Measurements from ENCODE around the gene NDUFB3.
"Not testable (repeated sequence)": the region's sequence is repeated elsewhere in the genome, so short reads cannot be mapped to it uniquely, and the experiment has no call there.

The NDUFB3 gene

GRCh38 chr2:201109186-201109585, 37.4 kb downstream of the NDUFB3 start:
- H3K36me3 Mint-ChIP-seq (ENCODE audit: low read depth), result no peaks in the 10 kb centered on the region
- peaks cover 3% of the 10 kb centered on the region for H3K27me3 Mint-ChIP-seq (ENCODE audit: low read depth)
- DNase-seq (ENCODE audit: low spot score), result no peak
- no peaks in the 10 kb centered on the region for H3K9me3 Mint-ChIP-seq
- no peak overlapping the region for H3K4me3 Mint-ChIP-seq
- H3K27ac Mint-ChIP-seq, result no peak overlapping the region
- H3K4me1 Mint-ChIP-seq (ENCODE audit: low read depth), result peaks cover 4% of the 10 kb centered on the region

GRCh38 chr2:201110615-201111014, 38.8 kb downstream of the NDUFB3 start:
- Mint-ChIP-seq H3K36me3 (ENCODE audit: low read depth) (peaks cover 9% of the 10 kb centered on the region), H3K27me3 (ENCODE audit: low read depth) (peaks cover 7% of the 10 kb centered on the region), H3K27ac (no peak overlapping the region), H3K4me1 (ENCODE audit: low read depth) (peaks cover 15% of the 10 kb centered on the region), H3K4me3 (no peak overlapping the region), H3K9me3 (peaks cover 4% of the 10 kb centered on the region)
- DNase-seq (ENCODE audit: low spot score), result no peak

- Mint-ChIP-seq H3K4me1 (ENCODE audit: low read depth) (peaks cover 15% of the 10 kb centered on the region), H3K27me3 (ENCODE audit: low read depth) (peaks cover 7% of the 10 kb centered on the region), H3K9me3 (peaks cover 4% of the 10 kb centered on the region), H3K4me3 (no peak overlapping the region), H3K36me3 (ENCODE audit: low read depth) (peaks cover 9% of the 10 kb centered on the region), H3K27ac (no peak overlapping the region)
- DNase-seq (ENCODE audit: low spot score), result no peak
Observed at GRCh38 chr2:201111096-201111495, 39.3 kb downstream of the NDUFB3 start.

- peaks cover 3% of the 10 kb centered on the region for H3K27me3 Mint-ChIP-seq (ENCODE audit: low read depth)
- H3K27ac Mint-ChIP-seq, result peak overlapping the region; percentile 98
- H3K4me1 Mint-ChIP-seq (ENCODE audit: low read depth), result peaks cover 24% of the 10 kb centered on the region
- H3K4me3 Mint-ChIP-seq, result peak overlapping the region; percentile 94
- DNase-seq (ENCODE audit: low spot score), result no peak
- H3K9me3 Mint-ChIP-seq, result peaks cover 4% of the 10 kb centered on the region
- peaks cover 14% of the 10 kb centered on the region for H3K36me3 Mint-ChIP-seq (ENCODE audit: low read depth)
Observed at GRCh38 chr2:201114350-201114749, 42.5 kb downstream of the NDUFB3 start.

- Mint-ChIP-seq H3K36me3 (ENCODE audit: low read depth) (peaks cover 18% of the 10 kb centered on the region), H3K27ac (peak overlapping the region; percentile 98), H3K9me3 (peaks cover 4% of the 10 kb centered on the region), H3K4me1 (ENCODE audit: low read depth) (peaks cover 24% of the 10 kb centered on the region), H3K4me3 (peak overlapping the region; percentile 94), H3K27me3 (ENCODE audit: low read depth) (peaks cover 3% of the 10 kb centered on the region)
- DNase-seq (ENCODE audit: low spot score), result no peak
Observed at GRCh38 chr2:201114846-201115245, 43.0 kb downstream of the NDUFB3 start.

GRCh38 chr2:201116115-201116958, 44.5 kb downstream of the NDUFB3 start, which contains the start of gene CFLAR:
TSS of gene CFLAR (plus strand) at chr2:201116164. CDS start at chr2:201129866, 13,702 bp downstream.
- H3K27ac Mint-ChIP-seq, result peak within 1 kb of the TSS; percentile 98
- peak within 1 kb of the TSS; percentile 94 for H3K4me3 Mint-ChIP-seq
- peaks cover 35% of the 10 kb centered on the region for H3K4me1 Mint-ChIP-seq (ENCODE audit: low read depth)
- peaks cover 29% of the 10 kb centered on the region for H3K36me3 Mint-ChIP-seq (ENCODE audit: low read depth)
- peaks cover 4% of the 10 kb centered on the region for H3K9me3 Mint-ChIP-seq
- peaks cover 3% of the 10 kb centered on the region for H3K27me3 Mint-ChIP-seq (ENCODE audit: low read depth)
- DNase-seq (ENCODE audit: low spot score), result peak; percentile 91

- peak overlapping the region; percentile 98 for H3K27ac Mint-ChIP-seq
- peaks cover 35% of the 10 kb centered on the region for H3K36me3 Mint-ChIP-seq (ENCODE audit: low read depth)
- peaks cover 37% of the 10 kb centered on the region for H3K4me1 Mint-ChIP-seq (ENCODE audit: low read depth)
- H3K9me3 Mint-ChIP-seq, result peaks cover 4% of the 10 kb centered on the region
- peaks cover 3% of the 10 kb centered on the region for H3K27me3 Mint-ChIP-seq (ENCODE audit: low read depth)
- DNase-seq (ENCODE audit: low spot score), result peak; percentile 67
- peak overlapping the region; percentile 94 for H3K4me3 Mint-ChIP-seq
Observed at GRCh38 chr2:201116959-201117734, 45.3 kb downstream of the NDUFB3 start.

GRCh38 chr2:201117735-201118094, 45.9 kb downstream of the NDUFB3 start:
- H3K9me3 Mint-ChIP-seq; DNase-seq (ENCODE audit: low spot score); H3K27me3 Mint-ChIP-seq (ENCODE audit: low read depth): not testable (repeated sequence)
- Mint-ChIP-seq H3K4me3 (peak overlapping the region; percentile 94), H3K4me1 (ENCODE audit: low read depth) (peaks cover 43% of the 10 kb centered on the region), H3K27ac (peak overlapping the region; percentile 98), H3K36me3 (ENCODE audit: low read depth) (peaks cover 41% of the 10 kb centered on the region)

GRCh38 chr2:201118121-201118960, 46.5 kb downstream of the NDUFB3 start:
- Mint-ChIP-seq H3K36me3 (ENCODE audit: low read depth) (peaks cover 45% of the 10 kb centered on the region), H3K27me3 (ENCODE audit: low read depth) (peaks cover 3% of the 10 kb centered on the region), H3K9me3 (peaks cover 4% of the 10 kb centered on the region), H3K4me3 (peak overlapping the region; percentile 94), H3K4me1 (ENCODE audit: low read depth) (peaks cover 47% of the 10 kb centered on the region), H3K27ac (peak overlapping the region; percentile 98)
- peak; percentile 85 for DNase-seq (ENCODE audit: low spot score)

- DNase-seq (ENCODE audit: low spot score), result no peak
- Mint-ChIP-seq H3K4me1 (ENCODE audit: low read depth) (peaks cover 51% of the 10 kb centered on the region), H3K4me3 (peak overlapping the region; percentile 94), H3K9me3 (peaks cover 4% of the 10 kb centered on the region), H3K27ac (peak overlapping the region; percentile 98), H3K36me3 (ENCODE audit: low read depth) (peaks cover 52% of the 10 kb centered on the region), H3K27me3 (ENCODE audit: low read depth) (peaks cover 3% of the 10 kb centered on the region)
Observed at GRCh38 chr2:201118961-201119854, 47.4 kb downstream of the NDUFB3 start.

- Mint-ChIP-seq H3K27ac (peak overlapping the region; percentile 53), H3K36me3 (ENCODE audit: low read depth) (peaks cover 50% of the 10 kb centered on the region), H3K9me3 (no peaks in the 10 kb centered on the region), H3K4me1 (ENCODE audit: low read depth) (peaks cover 62% of the 10 kb centered on the region), H3K27me3 (ENCODE audit: low read depth) (no peaks in the 10 kb centered on the region), H3K4me3 (peak overlapping the region; percentile 94)
- no peak for DNase-seq (ENCODE audit: low spot score)
Observed at GRCh38 chr2:201122276-201122675, 50.5 kb downstream of the NDUFB3 start.

GRCh38 chr2:201126308-201127151, 54.7 kb downstream of the NDUFB3 start:
- no peaks in the 10 kb centered on the region for H3K27me3 Mint-ChIP-seq (ENCODE audit: low read depth)
- H3K36me3 Mint-ChIP-seq (ENCODE audit: low read depth), result peaks cover 49% of the 10 kb centered on the region
- peak overlapping the region; percentile 94 for H3K4me3 Mint-ChIP-seq
- peaks cover 79% of the 10 kb centered on the region for H3K4me1 Mint-ChIP-seq (ENCODE audit: low read depth)
- DNase-seq (ENCODE audit: low spot score), result peak; percentile 50
- H3K9me3 Mint-ChIP-seq, result no peaks in the 10 kb centered on the region
- H3K27ac Mint-ChIP-seq, result peak overlapping the region; percentile 90
